AG09319 (cell line): ENCODE results near the gene TMEM178B.

Experiments
- DNase-seq: peaks from one replicate; pipeline ENCODE4 v3.0.0-alpha.2; 2010; ENCODE audit warnings: low read depth; ENCODE audit errors: extremely low read depth
- CTCF ChIP-seq: IDR thresholded peaks from 2 replicates; pipeline ENCODE4 v1.5.1; 2011; ENCODE audit warnings: low read depth, mild to moderate bottlenecking, inconsistent platforms, low read length, moderate library complexity

The TMEM178B gene

GRCh38 chr7:141442781-141443180, 368.9 kb downstream of the TMEM178B start:
- no peak for DNase-seq
- no peak for TF ChIP-seq CTCF

GRCh38 chr7:141444961-141445360, 371.1 kb downstream of the TMEM178B start:
- TF ChIP-seq CTCF = no peak

DNA sequence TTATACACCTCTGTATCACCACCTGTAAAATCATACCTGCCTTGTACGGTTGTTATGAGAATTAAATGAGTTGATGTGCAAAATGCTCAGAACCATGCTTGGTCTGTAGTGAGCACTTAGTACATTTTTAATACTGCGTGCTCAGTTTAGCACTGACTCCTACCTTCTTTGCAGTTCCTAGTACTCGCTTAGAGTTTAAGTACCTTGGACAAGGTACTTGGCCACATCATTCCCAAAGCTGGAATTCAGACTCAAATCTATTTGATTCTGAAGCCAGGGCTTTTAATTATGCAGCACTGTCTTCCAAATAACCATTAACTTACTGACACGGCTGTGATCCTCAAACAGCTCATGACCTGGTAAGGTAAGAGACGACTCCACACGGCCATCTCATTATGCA, 377.4 kb downstream of the TMEM178B start:
- no peak for DNase-seq
- TF ChIP-seq CTCF = no peak

More at GRCh38 chr7:141444961-141445360, 371.1 kb downstream of the TMEM178B start:
- DNase-seq = no peak

DNA sequence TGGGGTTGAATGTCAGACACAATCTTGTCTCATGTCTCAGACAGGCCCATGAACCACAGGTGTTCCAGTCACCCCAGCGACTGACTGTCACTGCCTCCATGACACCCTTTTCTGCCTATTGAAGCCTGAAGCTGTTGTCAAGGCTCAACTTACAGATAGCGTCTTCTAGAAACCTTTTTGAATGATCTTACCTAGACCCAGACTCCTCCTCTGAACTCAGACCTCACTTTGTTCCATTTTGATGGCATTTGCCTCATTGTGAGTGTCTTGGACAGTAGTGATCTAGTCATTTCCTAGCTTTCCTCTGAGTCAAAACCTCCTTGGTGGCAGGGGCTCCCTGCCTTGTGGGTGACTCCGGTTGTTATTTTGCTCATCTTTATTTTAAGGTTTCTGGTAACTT, 379.0 kb downstream of the TMEM178B start:
- TF ChIP-seq CTCF = no peak
- DNase-seq = no peak

GRCh38 chr7:141454338-141454737, 380.5 kb downstream of the TMEM178B start:
- DNase-seq = no peak
- TF ChIP-seq CTCF = no peak

DNA sequence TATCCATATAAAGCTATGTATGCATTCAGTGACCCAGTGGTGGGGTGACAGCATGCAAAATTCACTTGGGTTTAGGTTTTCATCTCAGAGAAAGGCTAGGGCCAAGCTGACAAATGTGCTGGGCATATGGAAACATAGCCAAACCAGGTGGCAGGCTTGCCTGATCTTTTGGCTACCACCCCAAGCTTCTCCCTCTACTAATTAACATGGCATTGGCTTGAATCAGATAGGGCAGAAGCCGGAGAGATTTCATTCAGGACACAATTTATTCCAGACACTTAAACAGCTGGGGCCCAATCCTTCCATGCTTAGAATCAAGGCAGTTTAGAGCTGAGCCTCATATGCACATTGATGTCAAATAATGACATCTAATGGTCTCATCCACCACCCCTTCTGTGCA, 381.9 kb downstream of the TMEM178B start:
- DNase-seq = no peak
- no peak for TF ChIP-seq CTCF

- TF ChIP-seq CTCF = no peak
- DNase-seq = no peak
Observed at GRCh38 chr7:141456298-141456697, 382.4 kb downstream of the TMEM178B start.
